ENCODE data around the gene URI1. TPM values are rescaled to one million over a fixed set of nuclear protein-coding genes. Genes with fewer than 3 reads are reported as not detected.
A peak's percentile ranks its signal among the peaks of the same experiment; 100 is the strongest.

URI1 gene
- total RNA-seq, 1 experiment from 2014 or later: 68.9 TPM

DNA sequence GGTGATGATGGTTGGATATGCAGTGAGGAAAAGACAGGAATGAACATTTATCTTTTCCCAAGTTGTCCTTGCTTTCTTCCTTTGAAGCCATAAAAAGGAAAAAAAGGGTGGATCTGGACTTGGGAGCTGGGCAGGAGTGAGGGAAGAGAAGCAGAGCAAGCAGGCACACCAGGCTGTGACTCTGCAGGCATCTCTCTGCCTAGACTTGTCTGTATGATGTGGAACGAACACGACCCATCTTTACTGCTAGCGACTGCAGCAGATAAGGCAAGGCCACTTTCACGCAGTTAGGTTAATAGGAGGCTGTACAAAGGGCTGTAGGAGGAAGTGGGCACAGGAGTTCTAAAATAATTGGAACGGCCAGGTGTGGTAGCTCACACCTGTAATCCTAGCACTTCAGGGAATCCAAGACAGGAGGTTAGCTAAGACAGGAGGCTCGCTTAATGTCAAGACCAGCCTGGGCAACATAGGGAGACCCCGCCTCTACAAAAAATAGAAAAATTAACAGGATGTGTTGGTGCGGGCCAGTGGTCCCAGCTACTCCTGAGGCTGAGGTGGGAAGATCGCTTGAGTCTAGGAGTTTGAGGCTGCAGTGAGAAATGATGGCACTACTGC, 961 bp upstream of the URI1 start:
- Mint-ChIP-seq H3K9me3 (ENCODE audit: unreplicated experiment) (peaks cover 13% of the 10 kb centered on the region), H3K4me1 (ENCODE audit: insufficient read depth, unreplicated experiment) (peaks cover 14% of the 10 kb centered on the region), H3K27me3 (ENCODE audit: insufficient read depth, unreplicated experiment) (no peaks in the 10 kb centered on the region), H3K36me3 (ENCODE audit: insufficient read depth, unreplicated experiment) (peaks cover 6% of the 10 kb centered on the region), H3K4me3 (ENCODE audit: unreplicated experiment) (peak overlapping the region; percentile 90), H3K27ac (ENCODE audit: low read depth, unreplicated experiment) (no peak overlapping the region)
- ChIA-PET CTCF (interaction anchor here (0.9 to 1.5 kb wide), 6 partner anchors 18 to 725 kb away, joined by 3 to 6 read pairs (median 4); no protein-coding TSS in a partner anchor), POLR2A (interaction anchor here (0.6 to 2.3 kb wide), 11 partner anchors 13 to 1727 kb away, joined by 3 to 12 read pairs (median 4); no protein-coding TSS in a partner anchor)
- DNase-seq (ENCODE audit: unreplicated experiment): no peak
- intact Hi-C loops (cut with micrococcal nuclease): no loop called here
- TF ChIP-seq, protein P1, sequence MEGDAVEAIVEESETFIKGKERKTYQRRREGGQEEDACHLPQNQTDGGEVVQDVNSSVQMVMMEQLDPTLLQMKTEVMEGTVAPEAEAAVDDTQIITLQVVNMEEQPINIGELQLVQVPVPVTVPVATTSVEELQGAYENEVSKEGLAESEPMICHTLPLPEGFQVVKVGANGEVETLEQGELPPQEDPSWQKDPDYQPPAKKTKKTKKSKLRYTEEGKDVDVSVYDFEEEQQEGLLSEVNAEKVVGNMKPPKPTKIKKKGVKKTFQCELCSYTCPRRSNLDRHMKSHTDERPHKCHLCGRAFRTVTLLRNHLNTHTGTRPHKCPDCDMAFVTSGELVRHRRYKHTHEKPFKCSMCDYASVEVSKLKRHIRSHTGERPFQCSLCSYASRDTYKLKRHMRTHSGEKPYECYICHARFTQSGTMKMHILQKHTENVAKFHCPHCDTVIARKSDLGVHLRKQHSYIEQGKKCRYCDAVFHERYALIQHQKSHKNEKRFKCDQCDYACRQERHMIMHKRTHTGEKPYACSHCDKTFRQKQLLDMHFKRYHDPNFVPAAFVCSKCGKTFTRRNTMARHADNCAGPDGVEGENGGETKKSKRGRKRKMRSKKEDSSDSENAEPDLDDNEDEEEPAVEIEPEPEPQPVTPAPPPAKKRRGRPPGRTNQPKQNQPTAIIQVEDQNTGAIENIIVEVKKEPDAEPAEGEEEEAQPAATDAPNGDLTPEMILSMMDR (IDR thresholded peaks at IDR 0.05; ENCODE audit: unreplicated experiment): no peak
- BruUV-seq (replicated peaks): no TSS peak

DNA sequence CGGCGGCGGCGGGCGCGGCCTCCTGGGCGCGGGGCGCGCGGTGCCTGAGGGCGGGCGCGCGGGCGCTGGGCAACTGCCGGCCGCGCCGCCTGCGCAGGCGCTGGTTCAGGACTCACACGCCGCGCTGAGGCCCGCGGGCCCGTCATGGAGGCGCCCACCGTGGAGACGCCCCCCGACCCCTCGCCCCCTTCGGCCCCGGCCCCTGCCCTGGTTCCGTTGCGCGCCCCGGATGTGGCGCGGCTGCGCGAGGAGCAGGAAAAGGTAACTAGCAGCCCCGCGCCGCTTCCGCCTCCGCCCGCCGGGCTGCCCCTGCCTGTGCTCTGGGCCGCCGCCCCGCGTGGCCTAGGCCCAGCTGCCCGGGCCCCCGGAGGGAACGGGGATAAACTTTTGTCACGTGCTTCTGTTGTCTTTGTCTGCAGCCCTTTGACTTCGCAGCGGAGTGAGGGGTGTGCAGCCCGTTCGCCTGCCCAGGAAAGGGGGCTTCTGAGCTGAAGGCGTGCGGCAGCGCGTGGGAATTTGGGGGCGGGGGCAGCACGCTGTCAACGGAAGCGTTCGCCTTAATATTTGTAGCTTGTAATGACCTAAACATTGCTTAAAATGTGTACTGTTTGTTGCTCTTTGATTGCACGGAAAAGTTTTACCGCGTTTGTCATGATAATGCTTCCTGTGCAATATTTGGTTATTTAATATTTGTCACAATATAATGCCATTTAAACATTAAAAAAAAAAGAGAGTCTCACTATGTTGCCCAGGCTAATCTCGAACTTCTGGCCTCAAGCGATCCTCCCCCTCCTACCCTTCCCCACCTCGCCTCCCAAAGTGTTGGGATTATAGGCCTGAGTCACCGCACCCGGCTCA, 594 bp downstream of the URI1 start:
- H3K27ac Mint-ChIP-seq (ENCODE audit: low read depth, unreplicated experiment): peak overlapping the region; percentile 69
- CTCF ChIA-PET: interaction anchor here (0.6 to 1.5 kb wide), 3 partner anchors 21 to 333 kb away, joined by 4 to 6 read pairs (median 4); no protein-coding TSS in a partner anchor
- no TSS peak for BruUV-seq (replicated peaks)
- intact Hi-C loops (cut with micrococcal nuclease): no loop called here
- peaks cover 7% of the 10 kb centered on the region for H3K9me3 Mint-ChIP-seq (ENCODE audit: unreplicated experiment)
- H3K4me1 Mint-ChIP-seq (ENCODE audit: insufficient read depth, unreplicated experiment): peaks cover 26% of the 10 kb centered on the region
- TF ChIP-seq, protein P1 (IDR thresholded peaks at IDR 0.05; ENCODE audit: unreplicated experiment): no peak
- POLR2A ChIA-PET: interaction anchor here (0.7 to 2.3 kb wide), 11 partner anchors 9 to 164 kb away, joined by 3 to 12 read pairs (median 4); no protein-coding TSS in a partner anchor
- DNase-seq (ENCODE audit: unreplicated experiment): peak; percentile 61
- peak overlapping the region; percentile 90 for H3K4me3 Mint-ChIP-seq (ENCODE audit: unreplicated experiment)
- no peaks in the 10 kb centered on the region for H3K27me3 Mint-ChIP-seq (ENCODE audit: insufficient read depth, unreplicated experiment)
- peaks cover 6% of the 10 kb centered on the region for H3K36me3 Mint-ChIP-seq (ENCODE audit: insufficient read depth, unreplicated experiment)

DNA sequence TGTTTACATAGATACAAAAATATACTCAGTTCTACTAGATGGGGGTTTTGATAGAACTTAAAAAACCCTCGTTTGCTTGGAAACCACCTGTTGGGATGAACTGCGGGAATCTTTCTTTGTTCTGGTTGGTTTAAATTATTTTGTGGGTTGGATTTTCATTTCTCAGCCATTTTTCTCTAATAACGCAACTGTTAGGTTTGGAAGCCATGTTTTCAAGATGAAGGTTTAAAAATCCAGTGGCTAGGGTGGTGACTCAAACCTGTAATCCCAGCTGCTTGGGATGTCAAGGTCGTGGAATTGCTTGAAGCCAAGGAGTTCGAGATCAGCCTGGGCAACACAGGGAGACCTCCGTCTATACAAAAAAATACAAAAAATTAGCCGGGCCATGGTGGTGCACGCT, 1.6 kb downstream of the URI1 start:
- TSS peak; percentile 49 for BruUV-seq (replicated peaks)
- Mint-ChIP-seq H3K4me3 (ENCODE audit: unreplicated experiment) (peak overlapping the region; percentile 90), H3K9me3 (ENCODE audit: unreplicated experiment) (peaks cover 7% of the 10 kb centered on the region), H3K27ac (ENCODE audit: low read depth, unreplicated experiment) (peak overlapping the region; percentile 69), H3K36me3 (ENCODE audit: insufficient read depth, unreplicated experiment) (peaks cover 6% of the 10 kb centered on the region), H3K27me3 (ENCODE audit: insufficient read depth, unreplicated experiment) (no peaks in the 10 kb centered on the region), H3K4me1 (ENCODE audit: insufficient read depth, unreplicated experiment) (peaks cover 33% of the 10 kb centered on the region)
- TF ChIP-seq, protein P1 (IDR thresholded peaks at IDR 0.05; ENCODE audit: unreplicated experiment): no peak
- no peak for DNase-seq (ENCODE audit: unreplicated experiment)
- CTCF ChIA-PET: interaction anchor here (0.6 to 1.5 kb wide), 2 partner anchors 23 to 333 kb away, joined by 4 to 7 read pairs; no protein-coding TSS in a partner anchor
- POLR2A ChIA-PET: interaction anchor here (1.6 kb wide), 1 partner anchor 23 kb away, joined by 8 read pairs; no protein-coding TSS in a partner anchor
- intact Hi-C loops (cut with micrococcal nuclease): loop anchor here (2.0 kb wide), 1 partner anchor 23 kb away; no protein-coding TSS in a partner anchor
